ENCODE results near the gene ALK.

- TF ChIP-seq POLR2A (IDR thresholded peaks at IDR 0.05) (no peak), CTCF (IDR thresholded peaks at IDR 0.05) (no peak)
Measured at GRCh38 chr2:29761278-29761677, 160.1 kb downstream of the ALK start.
